ENCODE data around the gene MBD3.
A peak's percentile ranks its signal among the peaks of the same experiment; 100 is the strongest.

Gene MBD3

GRCh38 chr19:1526979-1527649 is 65.6 kb downstream of the MBD3 start:
- no peak overlapping the region for H4K8ac ChIP-seq (ENCODE audit: low read depth, low read length)
- H2AK5ac ChIP-seq (ENCODE audit: low read depth, low read length) = no peak overlapping the region
- peak overlapping the region; percentile 98 for H2BK12ac ChIP-seq (ENCODE audit: low read length)
- H2BK5ac ChIP-seq (ENCODE audit: low read length) = no peak overlapping the region
- H2AFZ ChIP-seq (ENCODE audit: low read length) = no peak overlapping the region
- no peak overlapping the region for H3K4ac ChIP-seq (ENCODE audit: low read length)
- H3K79me1 ChIP-seq (ENCODE audit: low read depth, low read length) = peaks cover 2% of the 10 kb centered on the region
- H3K4me3 ChIP-seq (ENCODE audit: low read length in 2 of 2) = no peak overlapping the region
- H2BK15ac ChIP-seq (ENCODE audit: low read length) = no peak overlapping the region
- H2BK120ac ChIP-seq (ENCODE audit: low read depth, low read length) = no peak overlapping the region
- no peak overlapping the region for H3K27ac ChIP-seq (replicated peaks; ENCODE audit: low read length)
- no peaks in the 10 kb centered on the region for H3K36me3 ChIP-seq (replicated peaks in 1 of 2; ENCODE audit: control insufficient read depth in 2 of 2, insufficient read depth in 2 of 2, low read length in 2 of 2)
- no peak overlapping the region for H3K4me2 ChIP-seq (ENCODE audit: insufficient read depth, low read length, poor library complexity, severe bottlenecking)
- peak overlapping the region; percentile 85 for H3K23ac ChIP-seq (ENCODE audit: low read depth, low read length, poor library complexity)
- H3K27me3 ChIP-seq (ENCODE audit: control insufficient read depth in 3 of 3, insufficient read depth in 3 of 3, low read depth in 1 of 3, low read length in 3 of 3) = peaks cover 8 to 41% (median 29%) of the 10 kb centered on the region in 3 experiments
- peaks cover 4 to 6% of the 10 kb centered on the region in 2 donors for H3K4me1 ChIP-seq (ENCODE audit: control insufficient read depth in 2 of 2, insufficient read depth in 1 of 2, low read depth in 1 of 2, low read length in 2 of 2)
- H3K14ac ChIP-seq (ENCODE audit: low read length) = peak overlapping the region; percentile 47
- DNase-seq (ENCODE audit: low spot score) = no peak
- WGBS, 2 donors (ENCODE audit: extremely low coverage in 2 of 2, insufficient read length in 2 of 2, insufficient replicate concordance in 1 of 2) = no CpG with 5 or more reads among the region's 18 CpGs
- peaks cover 0 to 5% of the 10 kb centered on the region in 2 donors for H3K9me3 ChIP-seq (replicated peaks in 1 of 2; ENCODE audit: control insufficient read depth in 2 of 2, insufficient read depth in 1 of 2, low read depth in 1 of 2, low read length in 2 of 2)
- no peak overlapping the region for H3K18ac ChIP-seq (ENCODE audit: low read length)
- peak overlapping the region; percentile 77 for H3K9ac ChIP-seq (ENCODE audit: low read depth, low read length, poor library complexity)
- no peak overlapping the region for H4K91ac ChIP-seq (ENCODE audit: low read depth, low read length, poor library complexity)

GRCh38 chr19:1526066-1526778 is 66.4 kb downstream of the MBD3 start:
- H2BK15ac ChIP-seq (ENCODE audit: low read length) = no peak overlapping the region
- no peak overlapping the region for H3K9ac ChIP-seq (ENCODE audit: low read depth, low read length, poor library complexity)
- H2BK5ac ChIP-seq (ENCODE audit: low read length) = no peak overlapping the region
- no peaks in the 10 kb centered on the region for H3K36me3 ChIP-seq (replicated peaks in 1 of 2; ENCODE audit: control insufficient read depth in 2 of 2, insufficient read depth in 2 of 2, low read length in 2 of 2)
- peaks cover 2% of the 10 kb centered on the region for H3K79me1 ChIP-seq (ENCODE audit: low read depth, low read length)
- H3K9me3 ChIP-seq (replicated peaks in 1 of 2; ENCODE audit: control insufficient read depth in 2 of 2, insufficient read depth in 1 of 2, low read depth in 1 of 2, low read length in 2 of 2) = peaks cover 0 to 5% of the 10 kb centered on the region in 2 donors
- no peak overlapping the region for H3K27ac ChIP-seq (replicated peaks; ENCODE audit: low read length)
- H4K91ac ChIP-seq (ENCODE audit: low read depth, low read length, poor library complexity) = no peak overlapping the region
- peak overlapping the region; percentile 64 for H3K18ac ChIP-seq (ENCODE audit: low read length)
- no peak overlapping the region for H3K4me2 ChIP-seq (ENCODE audit: insufficient read depth, low read length, poor library complexity, severe bottlenecking)
- peak overlapping the region in 1 of 2 donors; percentile 20 for H3K4me3 ChIP-seq (ENCODE audit: low read length in 2 of 2)
- H2BK120ac ChIP-seq (ENCODE audit: low read depth, low read length) = peak overlapping the region; percentile 1
- H3K14ac ChIP-seq (ENCODE audit: low read length) = no peak overlapping the region
- peaks cover 8 to 50% (median 31%) of the 10 kb centered on the region in 3 experiments for H3K27me3 ChIP-seq (ENCODE audit: control insufficient read depth in 3 of 3, insufficient read depth in 3 of 3, low read depth in 1 of 3, low read length in 3 of 3)
- H3K4ac ChIP-seq (ENCODE audit: low read length) = peak overlapping the region; percentile 53
- H2AK5ac ChIP-seq (ENCODE audit: low read depth, low read length) = peak overlapping the region; percentile 93
- no peak for DNase-seq (ENCODE audit: low spot score)
- H2AFZ ChIP-seq (ENCODE audit: low read length) = no peak overlapping the region
- peaks cover 4 to 6% of the 10 kb centered on the region in 2 donors for H3K4me1 ChIP-seq (ENCODE audit: control insufficient read depth in 2 of 2, insufficient read depth in 1 of 2, low read depth in 1 of 2, low read length in 2 of 2)
- no CpG with 5 or more reads among the region's 33 CpGs for WGBS, 2 donors (ENCODE audit: extremely low coverage in 2 of 2, insufficient read length in 2 of 2, insufficient replicate concordance in 1 of 2)
- H4K8ac ChIP-seq (ENCODE audit: low read depth, low read length) = no peak overlapping the region
- peak overlapping the region; percentile 30 for H2BK12ac ChIP-seq (ENCODE audit: low read length)
- H3K23ac ChIP-seq (ENCODE audit: low read depth, low read length, poor library complexity) = peak overlapping the region; percentile 80

GRCh38 chr19:1525343-1525742 is 67.3 kb downstream of the MBD3 start:
- Histone ChIP-seq H3K27me3 (ENCODE audit: control insufficient read depth in 3 of 3, insufficient read depth in 3 of 3, low read depth in 1 of 3, low read length in 3 of 3) (peaks cover 8 to 52% (median 31%) of the 10 kb centered on the region in 3 experiments), H2BK15ac (ENCODE audit: low read length) (peak overlapping the region; percentile 8)
- WGBS, 2 donors (ENCODE audit: extremely low coverage in 2 of 2, insufficient read length in 2 of 2, insufficient replicate concordance in 1 of 2) = no CpG with 5 or more reads among the region's 31 CpGs

GRCh38 chr19:1524972-1525325 is 67.7 kb downstream of the MBD3 start:
- Histone ChIP-seq H3K79me1 (ENCODE audit: low read depth, low read length) (peaks cover 2% of the 10 kb centered on the region), H3K36me3 (replicated peaks in 1 of 2; ENCODE audit: control insufficient read depth in 2 of 2, insufficient read depth in 2 of 2, low read length in 2 of 2) (no peaks in the 10 kb centered on the region), H3K18ac (ENCODE audit: low read length) (peak overlapping the region; percentile 40), H3K4me1 (ENCODE audit: control insufficient read depth in 2 of 2, insufficient read depth in 1 of 2, low read depth in 1 of 2, low read length in 2 of 2) (peaks cover 4 to 6% of the 10 kb centered on the region in 2 donors), H3K9ac (ENCODE audit: low read depth, low read length, poor library complexity) (peak overlapping the region; percentile 66), H3K14ac (ENCODE audit: low read length) (peak overlapping the region; percentile 5), H3K23ac (ENCODE audit: low read depth, low read length, poor library complexity) (peak overlapping the region; percentile 94), H3K27ac (replicated peaks; ENCODE audit: low read length) (no peak overlapping the region), H2BK5ac (ENCODE audit: low read length) (peak overlapping the region; percentile 83), H2AK5ac (ENCODE audit: low read depth, low read length) (peak overlapping the region; percentile 93), H3K4me3 (ENCODE audit: low read length in 2 of 2) (peak overlapping the region in 1 of 2 donors; percentile 78), H3K4me2 (ENCODE audit: insufficient read depth, low read length, poor library complexity, severe bottlenecking) (no peak overlapping the region), H4K91ac (ENCODE audit: low read depth, low read length, poor library complexity) (no peak overlapping the region), H3K9me3 (replicated peaks in 1 of 2; ENCODE audit: control insufficient read depth in 2 of 2, insufficient read depth in 1 of 2, low read depth in 1 of 2, low read length in 2 of 2) (peaks cover 0 to 5% of the 10 kb centered on the region in 2 donors), H2AFZ (ENCODE audit: low read length) (no peak overlapping the region), H4K8ac (ENCODE audit: low read depth, low read length) (peak overlapping the region; percentile 7), H2BK12ac (ENCODE audit: low read length) (peak overlapping the region; percentile 69), H2BK15ac (ENCODE audit: low read length) (peak overlapping the region; percentile 8), H3K4ac (ENCODE audit: low read length) (no peak overlapping the region), H2BK120ac (ENCODE audit: low read depth, low read length) (no peak overlapping the region), H3K27me3 (ENCODE audit: control insufficient read depth in 3 of 3, insufficient read depth in 3 of 3, low read depth in 1 of 3, low read length in 3 of 3) (peaks cover 8 to 51% (median 31%) of the 10 kb centered on the region in 3 experiments)
- no CpG with 5 or more reads among the region's 17 CpGs for WGBS, 2 donors (ENCODE audit: extremely low coverage in 2 of 2, insufficient read length in 2 of 2, insufficient replicate concordance in 1 of 2)
- DNase-seq (ENCODE audit: low spot score) = no peak

More at GRCh38 chr19:1525343-1525742, 67.3 kb downstream of the MBD3 start:
- peak overlapping the region; percentile 69 for H2BK12ac ChIP-seq (ENCODE audit: low read length)
- H3K4me3 ChIP-seq (ENCODE audit: low read length in 2 of 2) = no peak overlapping the region
- H3K9ac ChIP-seq (ENCODE audit: low read depth, low read length, poor library complexity) = peak overlapping the region; percentile 60
- H2BK5ac ChIP-seq (ENCODE audit: low read length) = peak overlapping the region; percentile 83
- no peaks in the 10 kb centered on the region for H3K36me3 ChIP-seq (replicated peaks in 1 of 2; ENCODE audit: control insufficient read depth in 2 of 2, insufficient read depth in 2 of 2, low read length in 2 of 2)
- peaks cover 4 to 6% of the 10 kb centered on the region in 2 donors for H3K4me1 ChIP-seq (ENCODE audit: control insufficient read depth in 2 of 2, insufficient read depth in 1 of 2, low read depth in 1 of 2, low read length in 2 of 2)
- no peak for DNase-seq (ENCODE audit: low spot score)
- H3K4me2 ChIP-seq (ENCODE audit: insufficient read depth, low read length, poor library complexity, severe bottlenecking) = no peak overlapping the region
- H3K4ac ChIP-seq (ENCODE audit: low read length) = no peak overlapping the region
- H4K8ac ChIP-seq (ENCODE audit: low read depth, low read length) = no peak overlapping the region
- H4K91ac ChIP-seq (ENCODE audit: low read depth, low read length, poor library complexity) = peak overlapping the region; percentile 7
- peak overlapping the region; percentile 35 for H3K18ac ChIP-seq (ENCODE audit: low read length)
- H2AK5ac ChIP-seq (ENCODE audit: low read depth, low read length) = peak overlapping the region; percentile 93
- peak overlapping the region; percentile 94 for H3K23ac ChIP-seq (ENCODE audit: low read depth, low read length, poor library complexity)
- H3K9me3 ChIP-seq (replicated peaks in 1 of 2; ENCODE audit: control insufficient read depth in 2 of 2, insufficient read depth in 1 of 2, low read depth in 1 of 2, low read length in 2 of 2) = peaks cover 0 to 5% of the 10 kb centered on the region in 2 donors
- H2AFZ ChIP-seq (ENCODE audit: low read length) = no peak overlapping the region
- no peak overlapping the region for H3K27ac ChIP-seq (replicated peaks; ENCODE audit: low read length)
- peaks cover 2% of the 10 kb centered on the region for H3K79me1 ChIP-seq (ENCODE audit: low read depth, low read length)
- H2BK120ac ChIP-seq (ENCODE audit: low read depth, low read length) = no peak overlapping the region
- peak overlapping the region; percentile 38 for H3K14ac ChIP-seq (ENCODE audit: low read length)

Measured in neuronal stem cell (in vitro differentiated cells).